H9 (cell line): Measurements from ENCODE around the gene PDF. TPM values are rescaled to one million over a fixed set of nuclear protein-coding genes. Genes with fewer than 3 reads are reported as not detected.

Experiments
- DNase-seq: peaks from one replicate; pipeline ENCODE4 v3.0.0-alpha.2; 2017
- H2AFZ ChIP-seq: one replicate; pipeline ENCODE4 v1.6.1; 2013; ENCODE audit warnings: mild to moderate bottlenecking, low read length, control low read depth, moderate library complexity
- H2AK5ac ChIP-seq: 2 replicates; pipeline ENCODE4 v1.6.1; 2013; ENCODE audit warnings: low read length, control low read depth, mixed read lengths; ENCODE audit not compliant: insufficient read length
- H2BK120ac ChIP-seq: one replicate; pipeline ENCODE4 v1.6.1; 2013; ENCODE audit warnings: low read depth, mild to moderate bottlenecking, low read length, control low read depth, inconsistent platforms; ENCODE audit not compliant: poor library complexity, severe bottlenecking
- H2BK12ac ChIP-seq: 2 replicates; pipeline ENCODE4 v1.6.1; 2013; ENCODE audit warnings: low read length, control low read depth, mixed read lengths, low read depth; ENCODE audit not compliant: insufficient read length
- H2BK15ac ChIP-seq: 2 replicates; pipeline ENCODE4 v1.6.1; 2013; ENCODE audit warnings: low read depth, low read length, control low read depth
- H2BK20ac ChIP-seq: one replicate; pipeline ENCODE4 v1.6.1; 2013; ENCODE audit warnings: low read depth, mild to moderate bottlenecking, low read length, control low read depth, inconsistent platforms; ENCODE audit not compliant: poor library complexity, severe bottlenecking
- H2BK5ac ChIP-seq: 2 replicates; pipeline ENCODE4 v1.6.1; 2013; ENCODE audit warnings: low read length, control low read depth, mixed read lengths; ENCODE audit not compliant: insufficient read length
- H3K14ac ChIP-seq: 2 replicates; pipeline ENCODE4 v1.6.1; 2013; ENCODE audit warnings: low read length, control low read depth; ENCODE audit not compliant: insufficient read depth
- H3K18ac ChIP-seq: 2 replicates; pipeline ENCODE4 v1.6.1; 2013; ENCODE audit warnings: low read depth, mild to moderate bottlenecking, mixed read lengths, low read length, control low read depth; ENCODE audit not compliant: insufficient read length
- H3K23ac ChIP-seq: 2 replicates; pipeline ENCODE4 v1.6.1; 2013; ENCODE audit warnings: low read length, control low read depth, mixed read lengths, low read depth; ENCODE audit not compliant: insufficient read length
- H3K23me2 ChIP-seq: 2 replicates; pipeline ENCODE4 v1.6.1; 2013; ENCODE audit warnings: low read depth, mild to moderate bottlenecking, mixed read lengths, low read length, control low read depth; ENCODE audit not compliant: insufficient read length, poor library complexity, severe bottlenecking
- H3K27ac ChIP-seq: 2 replicates; pipeline ENCODE4 v1.5.1; 2013; ENCODE audit warnings: low read length, control low read depth, mixed read lengths, low read depth; ENCODE audit not compliant: insufficient read length
- H3K27me3 ChIP-seq: 2 replicates; pipeline ENCODE4 v1.6.1; 2013; ENCODE audit warnings: low read length, control low read depth, inconsistent platforms; ENCODE audit not compliant: insufficient read depth
- H3K4ac ChIP-seq: 2 replicates; pipeline ENCODE4 v1.6.1; 2013; ENCODE audit warnings: low read depth, mild to moderate bottlenecking, control low read depth, inconsistent platforms, low read length, moderate library complexity
- H3K4me1 ChIP-seq: 2 replicates; pipeline ENCODE4 v1.6.1; 2013; ENCODE audit warnings: low read length, control low read depth, inconsistent platforms; ENCODE audit not compliant: insufficient read depth
- H3K4me2 ChIP-seq: 2 replicates; pipeline ENCODE4 v1.6.1; 2013; ENCODE audit warnings: low read length, control low read depth, mixed read lengths; ENCODE audit not compliant: insufficient read length, insufficient read depth
- H3K56ac ChIP-seq: 2 replicates; pipeline ENCODE4 v1.6.1; 2013; ENCODE audit warnings: low read depth, mild to moderate bottlenecking, mixed read lengths, low read length, control low read depth; ENCODE audit not compliant: insufficient read length
- H3K79me1 ChIP-seq: 2 replicates; pipeline ENCODE4 v1.6.1; 2013; ENCODE audit warnings: low read depth, mild to moderate bottlenecking, moderate library complexity, low read length, control low read depth, inconsistent platforms; ENCODE audit not compliant: insufficient read depth, poor library complexity, severe bottlenecking
- H3K79me2 ChIP-seq: 2 replicates; pipeline ENCODE4 v1.6.1; 2013; ENCODE audit warnings: low read length, control low read depth, inconsistent platforms; ENCODE audit not compliant: insufficient read depth
- H3K9ac ChIP-seq: 2 replicates; pipeline ENCODE4 v1.6.1; 2013; ENCODE audit warnings: low read length, control low read depth, mixed read lengths; ENCODE audit not compliant: insufficient read length; ENCODE audit errors: extremely low read depth
- H3K9me3 ChIP-seq: one replicate; pipeline ENCODE4 v1.6.1; 2013; ENCODE audit warnings: low read depth, low read length, inconsistent platforms; ENCODE audit not compliant: control insufficient read depth
- H3T11ph ChIP-seq: one replicate; pipeline ENCODE4 v1.6.1; 2013; ENCODE audit warnings: mild to moderate bottlenecking, low read length, control low read depth, inconsistent platforms
- H4K20me1 ChIP-seq: one replicate; pipeline ENCODE4 v1.6.1; 2013; ENCODE audit not compliant: control insufficient read depth, insufficient read length, insufficient read depth
- H4K5ac ChIP-seq: 2 replicates; pipeline ENCODE4 v1.6.1; 2013; ENCODE audit warnings: low read depth, mild to moderate bottlenecking, mixed read lengths, low read length, control low read depth; ENCODE audit not compliant: insufficient read length
- H4K8ac ChIP-seq: replicated peaks from 2 replicates; pipeline ENCODE4 v1.6.1; 2013; ENCODE audit warnings: low read length, control low read depth, mixed read lengths, low read depth; ENCODE audit not compliant: insufficient read length
- H4K91ac ChIP-seq: 2 replicates; pipeline ENCODE4 v1.6.1; 2013; ENCODE audit warnings: low read depth, mild to moderate bottlenecking, moderate library complexity, mixed read lengths, low read length, control low read depth; ENCODE audit not compliant: insufficient read length
- H3K27ac Mint-ChIP-seq, 3 experiments: 2 replicates in 2 of 3; 3 replicates in 1 of 3; pipeline ENCODE4 v1.8.0; 2020 to 2021; ENCODE audit warnings: mixed read lengths in 3 of 3, mild to moderate bottlenecking in 1 of 3, moderate library complexity in 1 of 3
- H3K27me3 Mint-ChIP-seq: 2 replicates; pipeline ENCODE4 v1.8.0; 2021; ENCODE audit warnings: low read depth, mild to moderate bottlenecking, moderate library complexity, mixed read lengths
- H3K36me3 Mint-ChIP-seq, 3 experiments: 2 replicates in 2 of 3; 3 replicates in 1 of 3; pipeline ENCODE4 v1.8.0; 2020 to 2021; ENCODE audit warnings: low read depth in 3 of 3, mixed read lengths in 3 of 3; ENCODE audit not compliant: insufficient read depth in 1 of 3
- H3K4me1 Mint-ChIP-seq, 2 experiments: 2 replicates each; pipeline ENCODE4 v1.8.0; 2020; ENCODE audit warnings: mixed read lengths in 2 of 2
- H3K4me3 Mint-ChIP-seq, 2 experiments: 2 replicates in 1 of 2; 3 replicates in 1 of 2; pipeline ENCODE4 v1.8.0; 2020 to 2021; ENCODE audit warnings: mild to moderate bottlenecking in 2 of 2, mixed read lengths in 2 of 2, moderate library complexity in 1 of 2
- H3K9me3 Mint-ChIP-seq, 2 experiments: 2 replicates in 1 of 2; 3 replicates in 1 of 2; pipeline ENCODE4 v1.8.0; 2020; ENCODE audit warnings: mild to moderate bottlenecking in 2 of 2, mixed read lengths in 2 of 2, moderate library complexity in 1 of 2
- CTCF ChIP-seq: fragments of 200-600 bp; sonication (generic); conservative IDR thresholded peaks from 3 replicates; pipeline ENCODE4 v1.8.0; 2021; ENCODE audit warnings: antibody characterized with exemption, mild to moderate bottlenecking
- WGBS: extraction: QIAGEN DNeasy Blood & Tissue Kit; methylation state at CpG from one replicate; pipeline ENCODE4 v1.1.7; 2013; ENCODE audit warnings: missing lambda C conversion rate, low lambda C conversion rate, mixed read lengths; ENCODE audit not compliant: insufficient read length; ENCODE audit errors: extremely low coverage; 5-methylcytosine and 5-hydroxymethylcytosine counted together
- total RNA-seq: library from RNA; stranded (reverse); gene quantifications from 2 replicates; pipeline ENCODE4 v1.2.1, GENCODE V29; 2021

PDF gene
- total RNA-seq, 1 experiment from 2014 or later = 36.4 TPM

DNA sequence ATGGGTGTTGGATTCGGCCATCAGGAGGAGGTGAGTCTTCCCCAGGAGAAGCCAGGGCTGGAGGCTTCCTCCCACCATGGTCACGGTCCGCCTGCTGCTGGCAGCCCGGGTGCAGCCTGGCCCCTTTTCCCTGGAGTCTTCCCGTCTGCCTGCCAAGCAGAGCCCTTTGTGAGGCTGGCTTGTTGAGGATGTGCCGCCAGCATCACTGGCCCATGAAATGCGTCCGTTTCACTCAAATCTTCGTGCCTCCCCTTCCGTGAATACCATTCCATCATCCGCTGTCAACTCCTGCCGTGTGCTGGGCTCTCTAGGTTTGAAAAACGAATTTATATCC is 9.7 kb downstream of the PDF start:
- no peak overlapping the region for H3K4ac ChIP-seq
- no peak overlapping the region for H2BK120ac ChIP-seq
- H4K91ac ChIP-seq = no peak overlapping the region
- H3K56ac ChIP-seq = no peak overlapping the region
- H3K9ac ChIP-seq = no peak overlapping the region
- H4K5ac ChIP-seq = no peak overlapping the region
- Mint-ChIP-seq H3K9me3 (no peaks in the 10 kb centered on the region), H3K27ac (peak overlapping the region in 2 of 3 experiments; percentile 70 to 71; a peak in 2 of 7 replicates), H3K4me3 (no peak overlapping the region; a peak in 1 of 5 replicates), H3K36me3 (peaks cover 45 to 92% (median 86%) of the 10 kb centered on the region in 3 experiments), H3K27me3 (no peaks in the 10 kb centered on the region), H3K4me1 (0 out of 4 replicates have a peak, but pooled peaks cover 0 to under 1% of the 10 kb centered on the region in 2 experiments)
- H3K9me3 ChIP-seq = no peaks in the 10 kb centered on the region
- H3K23ac ChIP-seq = no peak overlapping the region
- DNase-seq = no peak
- no peaks in the 10 kb centered on the region for H3K23me2 ChIP-seq
- no peak for TF ChIP-seq CTCF
- no peak overlapping the region for H3K18ac ChIP-seq
- no peak overlapping the region for H2BK12ac ChIP-seq
- no CpG with 5 or more reads among the region's 13 CpGs for WGBS
- no peaks in the 10 kb centered on the region for H3K79me1 ChIP-seq
- no peak overlapping the region for H2BK20ac ChIP-seq
- no peak overlapping the region for H3K4me2 ChIP-seq
- no peaks in the 10 kb centered on the region for H3K79me2 ChIP-seq
- H2BK15ac ChIP-seq = no peak overlapping the region
- H3K27me3 ChIP-seq = no peaks in the 10 kb centered on the region
- H3K4me1 ChIP-seq = no peaks in the 10 kb centered on the region
- no peak overlapping the region for H3K14ac ChIP-seq
- no peak overlapping the region for H3T11ph ChIP-seq
- H3K27ac ChIP-seq = no peak overlapping the region
- no peak overlapping the region for H4K8ac ChIP-seq
- H2BK5ac ChIP-seq = no peak overlapping the region
- no peaks in the 10 kb centered on the region for H4K20me1 ChIP-seq
- H2AFZ ChIP-seq = no peak overlapping the region
- H2AK5ac ChIP-seq = no peak overlapping the region
